Cortex of kidney (tissue), 1 donor: ENCODE measurements around the gene COQ7.

ENCODE experiments used
- DNase-seq: peaks from one replicate; lab custom pipeline; 2025; lab: John Stamatoyannopoulos, UW

Gene COQ7

DNA sequence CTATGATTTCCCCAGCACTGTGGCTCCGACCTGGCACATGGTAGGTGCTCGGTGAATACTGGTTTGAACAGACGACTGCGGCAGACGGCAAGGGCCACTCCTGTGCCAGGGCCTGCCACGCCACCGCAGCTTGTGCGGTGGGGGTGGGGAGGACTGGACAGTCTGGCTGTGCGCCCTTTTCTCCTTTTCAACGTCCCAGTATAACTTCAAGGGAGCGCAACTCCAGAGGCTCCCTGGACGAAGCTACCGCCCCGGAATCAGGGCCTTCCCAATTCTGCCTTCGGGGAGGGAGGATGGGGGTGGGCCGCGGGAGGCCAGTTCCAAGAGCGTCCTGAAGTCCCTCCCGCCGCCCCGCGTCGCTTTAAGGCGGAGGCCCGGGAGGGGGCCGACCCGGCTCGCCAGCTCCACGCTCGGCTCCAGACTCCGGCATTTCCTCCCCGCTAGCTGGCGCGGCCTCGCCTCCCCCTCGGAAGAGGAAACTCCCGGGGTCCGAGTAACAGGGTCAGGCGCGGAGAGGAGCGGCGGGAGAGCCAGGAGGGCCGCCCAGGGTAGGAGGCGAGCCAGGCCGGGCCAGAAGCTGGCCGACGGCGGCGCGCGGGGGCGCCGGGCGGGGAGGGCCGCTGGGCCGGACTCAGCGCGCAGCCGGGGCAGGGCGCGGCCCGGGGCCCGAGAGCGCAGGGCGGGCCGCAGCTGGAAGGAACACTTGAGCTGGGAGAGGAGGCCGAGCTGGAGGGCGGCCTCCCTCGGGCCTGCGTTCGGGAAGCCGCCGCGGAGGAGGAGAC lies 46.4 kb downstream of the COQ7 start, which contains the start of gene ITPRIPL2:
Gene ITPRIPL2 (plus strand): TSS at position 388 of the 782 bp plus-strand sequence. CDS start 498 bp downstream, outside the sequence.
- no peak for DNase-seq

GRCh38 chr16:19114359-19115147 lies 47.1 kb downstream of the COQ7 start:
- DNase-seq = no peak

DNA sequence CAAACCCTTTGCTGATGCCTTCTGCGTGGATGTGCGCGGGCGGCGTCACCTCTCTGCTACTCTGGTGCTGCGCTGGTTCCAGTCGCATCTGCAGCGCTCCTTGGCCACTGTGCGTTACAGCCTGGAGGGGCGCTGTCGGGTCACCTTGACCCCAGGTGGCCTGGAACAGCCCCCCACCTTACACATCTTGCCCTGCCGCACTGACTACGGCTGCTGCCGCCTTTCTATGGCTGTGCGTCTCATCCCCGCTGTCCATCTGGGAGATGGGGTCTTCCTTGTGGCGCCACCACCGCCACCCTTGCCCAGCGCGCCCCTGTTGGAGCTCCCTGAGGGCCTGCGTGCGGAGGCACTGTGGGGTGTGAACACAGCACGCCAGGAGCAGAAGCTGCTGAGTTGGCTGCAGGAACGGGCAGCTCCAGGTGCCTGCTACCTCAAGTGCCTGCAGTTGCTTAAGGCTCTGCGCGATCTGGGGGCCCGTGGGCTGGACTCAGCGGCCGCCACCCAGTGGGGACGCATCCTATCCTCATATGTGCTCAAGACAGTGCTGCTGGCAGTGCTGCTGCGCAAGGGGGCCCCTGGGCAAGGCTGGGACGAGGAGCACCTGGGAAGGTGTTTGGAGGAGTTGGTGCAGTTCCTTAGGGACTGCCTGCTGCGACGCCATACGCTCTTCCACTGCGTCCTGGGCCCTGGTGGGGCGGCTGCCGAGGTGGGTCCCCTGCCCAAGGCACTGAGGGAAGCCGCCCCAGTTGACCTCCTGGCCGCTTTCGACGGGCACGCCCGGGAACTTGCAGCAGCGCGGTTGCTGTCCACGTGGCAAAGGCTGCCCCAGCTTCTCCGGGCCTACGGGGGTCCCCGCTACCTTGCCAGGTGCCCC lies 48.0 kb downstream of the COQ7 start:
- DNase-seq = no peak

DNA sequence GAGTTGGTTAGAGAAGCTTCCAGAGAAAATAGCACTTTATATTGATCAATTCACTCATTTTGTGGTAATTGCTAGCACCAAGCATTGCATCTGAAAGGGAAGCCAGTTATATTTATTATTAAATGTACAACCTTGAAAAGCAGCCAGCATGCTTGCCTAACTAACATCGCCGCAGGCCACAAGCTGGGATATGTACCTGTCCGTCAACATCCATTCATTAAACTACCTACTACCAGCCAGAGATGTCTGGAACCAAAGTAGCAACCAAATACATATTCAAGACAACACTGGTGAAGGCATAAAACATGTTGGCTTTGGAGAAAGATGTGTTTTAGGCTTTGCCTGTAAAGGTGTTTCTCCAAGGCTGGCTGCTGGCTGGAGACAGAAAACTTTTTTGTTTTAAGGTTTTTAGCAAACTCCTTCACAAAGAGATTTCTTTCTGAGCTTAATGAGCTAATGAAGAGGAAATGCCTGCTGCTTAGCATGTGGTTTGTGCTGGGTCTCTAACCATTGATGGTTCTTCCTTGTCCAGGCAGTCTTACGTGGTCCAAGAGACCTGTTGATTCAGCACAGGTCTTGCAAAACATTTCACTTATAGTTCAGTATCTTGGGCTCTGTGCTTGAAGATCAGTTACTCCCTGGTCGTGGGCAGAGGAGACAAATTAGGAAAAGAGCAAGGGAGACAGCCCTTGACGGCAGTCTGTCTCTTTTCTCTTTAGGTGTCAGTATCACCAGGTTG lies 49.5 kb downstream of the COQ7 start:
- DNase-seq = no peak

- no peak for DNase-seq
These were observed 51.6 kb downstream of the COQ7 start for GRCh38 chr16:19118938-19119431.

GRCh38 chr16:19119564-19119963 lies 52.1 kb downstream of the COQ7 start:
- DNase-seq = no peak

- DNase-seq = no peak
These were observed 56.2 kb downstream of the COQ7 start for GRCh38 chr16:19123535-19124178.

DNA sequence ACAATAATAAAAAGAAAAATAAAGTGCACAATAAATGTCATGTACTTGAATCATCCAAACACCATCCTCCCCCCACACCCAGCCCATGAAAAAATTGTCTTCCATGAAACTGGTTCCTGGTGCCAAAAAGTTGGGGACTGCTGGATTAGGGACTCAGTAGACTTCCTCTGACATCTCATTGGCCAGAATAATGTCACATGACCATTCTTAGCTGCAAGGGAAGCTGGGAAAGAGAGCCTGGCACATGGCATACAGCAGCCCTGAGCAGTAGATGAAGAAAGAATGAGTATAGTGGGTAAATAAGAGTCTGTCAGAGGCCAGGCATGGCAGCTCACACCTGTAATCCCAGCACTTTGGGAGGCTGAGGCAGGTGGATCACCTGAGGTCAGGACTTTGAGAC lies 58.9 kb downstream of the COQ7 start:
- no peak for DNase-seq

GRCh38 chr16:19127205-19127604 lies 59.8 kb downstream of the COQ7 start:
- no peak for DNase-seq

DNA sequence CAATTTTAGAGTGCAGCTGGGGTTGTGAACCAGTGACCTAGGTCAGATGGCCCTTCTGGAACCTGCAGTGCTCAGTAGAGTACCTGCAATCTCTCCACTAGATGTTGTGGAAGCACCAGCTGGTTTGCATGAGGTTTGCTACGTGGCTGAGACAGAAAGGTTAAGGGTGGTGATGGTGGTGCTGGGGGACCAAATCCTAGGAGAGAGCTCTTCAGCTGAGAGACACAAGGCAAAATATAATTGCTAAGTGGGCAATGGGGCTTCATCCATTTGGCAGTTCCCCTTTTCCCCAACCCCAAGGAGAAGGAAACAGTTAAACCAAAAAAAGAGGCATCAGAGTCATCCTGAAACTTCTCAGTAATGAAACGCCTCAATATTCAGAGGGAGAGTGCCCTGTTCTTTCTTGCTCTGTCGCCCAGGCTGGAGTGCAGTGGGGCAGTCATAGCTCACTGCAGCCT lies 60.3 kb downstream of the COQ7 start:
- no peak for DNase-seq

GRCh38 chr16:19128454-19129200 lies 61.2 kb downstream of the COQ7 start:
- DNase-seq = no peak
